ENCODE data around the gene SUOX.

DNA sequence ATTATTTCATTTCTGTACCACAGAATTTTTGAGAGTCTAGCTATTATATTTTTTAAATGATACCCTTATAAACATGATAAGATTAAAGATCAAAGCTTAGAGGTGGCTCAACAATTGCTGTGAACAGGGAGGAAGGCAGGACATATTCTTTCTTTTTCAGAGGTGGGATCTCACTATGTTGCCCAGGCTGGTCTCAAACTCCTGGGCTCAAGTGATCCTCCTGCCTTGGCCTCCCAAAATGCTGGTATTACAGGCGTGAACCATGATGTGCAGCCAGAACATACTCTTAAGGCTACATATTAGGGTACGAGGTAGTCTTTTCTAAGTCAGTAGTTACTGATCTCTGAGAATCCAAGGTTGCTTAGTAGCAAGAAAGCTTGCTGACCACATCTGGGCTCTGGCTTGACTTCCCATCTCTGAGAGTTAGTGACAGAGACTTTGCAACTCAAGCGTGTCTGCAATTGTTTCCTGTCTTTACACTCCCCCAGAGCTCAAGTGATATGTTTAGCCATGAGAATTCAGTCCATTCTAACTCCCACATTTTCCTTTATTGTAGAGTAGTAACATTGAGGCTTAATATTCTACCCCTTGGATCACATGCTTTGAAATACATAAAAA lies 14.6 kb upstream of the SUOX start:
- TF ChIP-seq ELF4 (IDR thresholded peaks at IDR 0.05) (no peak), FOXM1 (IDR thresholded peaks at IDR 0.05; ENCODE audit: borderline replicate concordance) (no peak), HDGF (IDR thresholded peaks at IDR 0.05; ENCODE audit: borderline replicate concordance) (no peak)
